IPS-20b (cell line): ENCODE data around the gene XRCC1.

Source experiments
- H3K27ac ChIP-seq: one replicate; pipeline ENCODE4 v1.5.1; 2013; ENCODE audit warnings: low read length
- H3K27me3 ChIP-seq: 2 replicates; pipeline ENCODE4 v1.6.1; 2013; ENCODE audit warnings: mild to moderate bottlenecking, low read length, inconsistent platforms; ENCODE audit not compliant: insufficient read depth
- H3K36me3 ChIP-seq: 2 replicates; pipeline ENCODE4 v1.6.1; 2013; ENCODE audit warnings: low read depth, mild to moderate bottlenecking, inconsistent platforms, low read length, moderate library complexity; ENCODE audit not compliant: insufficient read depth
- H3K4me1 ChIP-seq: 2 replicates; pipeline ENCODE4 v1.6.1; 2013; ENCODE audit warnings: mild to moderate bottlenecking, control low read depth, inconsistent platforms, low read length, moderate library complexity; ENCODE audit not compliant: insufficient read depth
- H3K4me3 ChIP-seq: 2 replicates; pipeline ENCODE4 v1.5.1; 2013; ENCODE audit warnings: mild to moderate bottlenecking, low read length, inconsistent platforms
- H3K9ac ChIP-seq: 2 replicates; pipeline ENCODE4 v1.6.1; 2013; ENCODE audit warnings: low read depth, mild to moderate bottlenecking, inconsistent platforms, low read length, moderate library complexity
- H3K9me3 ChIP-seq: 2 replicates; pipeline ENCODE4 v1.6.1; 2013; ENCODE audit warnings: mild to moderate bottlenecking, low read depth, low read length, inconsistent platforms; ENCODE audit not compliant: insufficient read depth

The XRCC1 gene, protein sequence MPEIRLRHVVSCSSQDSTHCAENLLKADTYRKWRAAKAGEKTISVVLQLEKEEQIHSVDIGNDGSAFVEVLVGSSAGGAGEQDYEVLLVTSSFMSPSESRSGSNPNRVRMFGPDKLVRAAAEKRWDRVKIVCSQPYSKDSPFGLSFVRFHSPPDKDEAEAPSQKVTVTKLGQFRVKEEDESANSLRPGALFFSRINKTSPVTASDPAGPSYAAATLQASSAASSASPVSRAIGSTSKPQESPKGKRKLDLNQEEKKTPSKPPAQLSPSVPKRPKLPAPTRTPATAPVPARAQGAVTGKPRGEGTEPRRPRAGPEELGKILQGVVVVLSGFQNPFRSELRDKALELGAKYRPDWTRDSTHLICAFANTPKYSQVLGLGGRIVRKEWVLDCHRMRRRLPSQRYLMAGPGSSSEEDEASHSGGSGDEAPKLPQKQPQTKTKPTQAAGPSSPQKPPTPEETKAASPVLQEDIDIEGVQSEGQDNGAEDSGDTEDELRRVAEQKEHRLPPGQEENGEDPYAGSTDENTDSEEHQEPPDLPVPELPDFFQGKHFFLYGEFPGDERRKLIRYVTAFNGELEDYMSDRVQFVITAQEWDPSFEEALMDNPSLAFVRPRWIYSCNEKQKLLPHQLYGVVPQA

DNA sequence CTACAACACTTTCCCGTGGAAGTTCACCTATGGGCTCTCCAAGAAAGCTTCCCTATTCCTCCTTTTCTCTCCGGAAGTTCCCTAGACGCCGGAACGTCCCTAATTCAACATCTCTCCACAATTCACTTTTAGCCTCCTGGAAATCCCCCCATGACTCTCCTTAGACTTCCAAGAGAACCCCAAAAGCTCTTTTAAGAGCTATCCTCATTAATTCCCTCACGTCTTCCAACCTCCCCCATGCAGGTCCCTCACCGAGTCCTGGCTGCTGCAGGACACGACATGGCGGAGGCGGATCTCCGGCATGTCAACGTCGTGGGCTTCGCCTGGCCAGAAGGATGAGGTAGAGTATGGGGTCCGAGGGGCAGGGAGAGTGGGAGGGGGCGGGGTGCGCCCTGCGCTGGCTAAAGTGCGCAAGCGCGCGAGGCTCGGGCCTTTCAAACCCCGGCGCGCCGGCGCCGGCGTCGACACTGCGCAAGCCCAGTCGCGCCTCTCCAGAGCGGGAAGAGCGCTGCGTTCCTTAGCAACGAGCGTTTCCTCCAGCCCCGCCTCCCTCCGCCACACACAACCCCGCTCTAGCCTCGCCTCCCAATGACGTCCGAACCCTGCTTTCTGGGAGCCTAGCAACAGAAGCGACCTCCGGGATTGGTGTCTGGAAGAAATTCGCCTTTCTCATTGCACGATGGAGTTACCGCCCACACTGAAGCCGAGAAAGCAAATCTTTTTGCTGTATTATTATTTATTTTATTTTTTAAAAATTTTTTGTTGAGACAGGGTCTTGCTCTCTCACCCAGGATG is at the start of gene XRCC1, which contains the start of gene PINLYP:
TSS of gene XRCC1 (minus strand) at position 372 of the 795 bp plus-strand sequence. CDS start at position 303, 69 bp downstream.
TSS of gene PINLYP (plus strand) at position 646 of the 795 bp plus-strand sequence. CDS start 1,391 bp downstream, outside the sequence.
- Histone ChIP-seq H3K4me1 (peaks cover 3% of the 10 kb centered on the region; the same call in 1 of the 2 replicates), H3K4me3 (peak within 1 kb of the TSS; percentile 100), H3K36me3 (0 out of 2 replicates have a peak, but pooled peaks cover 11% of the 10 kb centered on the region), H3K27me3 (no peaks in the 10 kb centered on the region), H3K9ac (peak within 1 kb of the TSS; percentile 98), H3K27ac (peak within 1 kb of the TSS; percentile 81), H3K9me3 (no peaks in the 10 kb centered on the region)

DNA sequence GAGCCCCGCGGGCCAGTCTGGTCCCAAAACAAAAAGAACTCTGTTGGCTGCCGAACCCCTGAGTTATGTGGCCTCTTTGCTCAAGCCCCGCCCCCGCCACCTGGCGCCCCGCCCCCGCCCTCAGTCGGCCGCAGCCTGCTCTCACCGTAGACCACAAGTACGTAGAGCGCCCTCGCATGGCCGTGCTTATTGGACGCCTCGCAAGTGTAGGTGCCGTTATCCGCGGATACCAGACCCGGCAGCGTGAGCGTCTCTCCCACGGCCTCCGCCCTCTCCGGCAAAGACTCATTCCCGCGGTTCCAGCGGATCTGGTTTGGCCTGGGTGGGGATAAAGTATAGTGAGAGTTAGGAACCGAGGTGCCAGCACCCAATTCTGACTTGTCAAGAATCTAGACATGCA is 49.6 kb upstream of the XRCC1 start:
- H3K36me3 ChIP-seq, result no peaks in the 10 kb centered on the region; the same call in 1 of the 2 replicates
- no peak overlapping the region for H3K27ac ChIP-seq
- no peak overlapping the region for H3K9ac ChIP-seq
- no peaks in the 10 kb centered on the region for H3K9me3 ChIP-seq
- H3K27me3 ChIP-seq, result peaks cover 10% of the 10 kb centered on the region; the same call in 1 of the 2 replicates
- H3K4me3 ChIP-seq, result no peak overlapping the region
- no peaks in the 10 kb centered on the region for H3K4me1 ChIP-seq

DNA sequence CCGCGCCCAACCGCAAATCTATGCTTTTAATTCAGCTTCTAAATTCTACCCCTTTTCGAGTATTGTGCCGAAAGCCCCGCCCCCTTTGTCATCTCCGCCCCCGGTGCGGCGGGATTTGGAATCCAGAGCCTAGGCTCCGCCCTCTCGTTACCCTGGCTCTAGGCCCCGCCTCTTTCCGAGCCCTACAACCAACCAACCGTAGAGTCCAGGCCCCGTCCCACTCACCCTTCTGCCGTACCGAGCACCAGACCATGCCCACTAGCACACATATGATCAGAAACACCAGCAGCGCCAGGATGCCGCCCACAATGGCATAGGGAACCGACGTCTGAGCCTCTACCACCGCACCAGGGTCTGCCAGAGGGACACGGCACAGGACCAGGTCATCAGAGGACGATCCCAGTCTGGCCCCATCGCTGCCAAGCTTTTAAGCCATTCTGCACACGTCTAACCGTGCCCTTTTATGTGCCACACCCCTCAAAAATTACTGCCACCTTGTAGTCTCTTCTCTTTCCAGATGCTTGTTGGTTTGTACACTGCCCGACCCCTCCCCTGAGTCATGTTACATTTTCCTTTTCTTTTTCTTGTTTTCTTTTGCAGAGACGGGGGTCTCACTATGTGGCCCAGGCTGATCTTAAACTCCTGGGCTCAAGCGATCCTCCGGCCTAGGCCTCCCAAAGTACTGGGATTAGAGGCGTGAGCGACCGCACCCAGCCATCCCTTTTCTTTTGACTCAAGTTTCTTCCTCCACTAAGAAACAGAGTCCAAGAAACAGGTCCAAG is 48.8 kb upstream of the XRCC1 start:
- no peak overlapping the region for H3K9ac ChIP-seq
- H3K36me3 ChIP-seq, result no peaks in the 10 kb centered on the region; the same call in 1 of the 2 replicates
- H3K9me3 ChIP-seq, result no peaks in the 10 kb centered on the region
- H3K27me3 ChIP-seq, result peaks cover 10% of the 10 kb centered on the region; the same call in 1 of the 2 replicates
- H3K4me3 ChIP-seq, result no peak overlapping the region
- no peaks in the 10 kb centered on the region for H3K4me1 ChIP-seq
- H3K27ac ChIP-seq, result no peak overlapping the region

DNA sequence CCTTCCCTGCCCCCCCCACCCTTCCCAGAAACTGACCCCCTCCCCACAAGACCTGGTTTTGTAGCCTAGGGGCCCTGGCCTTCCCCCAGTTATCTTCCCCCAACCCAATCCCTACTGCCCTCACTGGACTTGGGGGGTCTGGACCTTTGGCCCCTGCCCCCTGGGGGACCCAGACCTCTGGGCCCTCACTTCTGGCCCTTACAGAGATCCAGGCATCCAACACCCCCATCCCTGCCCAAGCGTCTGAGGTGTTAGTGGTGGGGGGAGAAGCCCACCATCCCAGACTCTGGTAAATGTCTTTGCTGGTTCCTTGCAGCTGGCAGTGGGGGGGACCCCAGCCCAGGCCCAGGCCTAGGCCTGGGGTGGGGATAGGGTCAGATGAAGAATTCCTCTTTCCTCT is 47.6 kb upstream of the XRCC1 start:
- H3K4me1 ChIP-seq, result no peaks in the 10 kb centered on the region; the same call in 1 of the 2 replicates
- no peaks in the 10 kb centered on the region for H3K9me3 ChIP-seq
- no peak overlapping the region for H3K9ac ChIP-seq
- H3K27ac ChIP-seq, result no peak overlapping the region
- peaks cover 10% of the 10 kb centered on the region; the same call in 1 of the 2 replicates for H3K27me3 ChIP-seq
- H3K36me3 ChIP-seq, result no peaks in the 10 kb centered on the region; the same call in 1 of the 2 replicates
- H3K4me3 ChIP-seq, result no peak overlapping the region

DNA sequence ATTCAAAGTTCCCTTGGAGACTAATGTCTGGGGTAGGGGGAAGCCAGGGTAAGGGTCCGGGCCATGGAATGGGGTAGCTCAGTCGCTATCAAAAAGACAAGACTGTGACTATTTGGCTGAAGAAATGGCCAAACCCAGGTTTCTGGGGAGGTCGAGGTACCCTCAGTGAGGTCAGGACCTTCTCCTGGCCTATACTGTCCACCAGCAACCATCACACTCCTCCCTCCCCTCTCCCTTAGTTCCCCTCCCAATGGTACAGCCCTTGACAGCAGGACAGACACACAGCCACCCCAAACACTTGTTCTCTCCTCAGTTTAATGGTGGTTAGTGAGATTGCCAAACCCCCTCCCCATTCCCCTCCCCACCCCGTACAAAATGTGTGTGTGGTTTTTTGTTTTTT is 46.7 kb upstream of the XRCC1 start:
- Histone ChIP-seq H3K9ac (no peak overlapping the region), H3K27ac (no peak overlapping the region), H3K4me1 (no peaks in the 10 kb centered on the region; the same call in 1 of the 2 replicates), H3K4me3 (no peak overlapping the region), H3K27me3 (peaks cover 4% of the 10 kb centered on the region; the same call in 1 of the 2 replicates), H3K36me3 (no peaks in the 10 kb centered on the region; the same call in 1 of the 2 replicates), H3K9me3 (no peaks in the 10 kb centered on the region)

DNA sequence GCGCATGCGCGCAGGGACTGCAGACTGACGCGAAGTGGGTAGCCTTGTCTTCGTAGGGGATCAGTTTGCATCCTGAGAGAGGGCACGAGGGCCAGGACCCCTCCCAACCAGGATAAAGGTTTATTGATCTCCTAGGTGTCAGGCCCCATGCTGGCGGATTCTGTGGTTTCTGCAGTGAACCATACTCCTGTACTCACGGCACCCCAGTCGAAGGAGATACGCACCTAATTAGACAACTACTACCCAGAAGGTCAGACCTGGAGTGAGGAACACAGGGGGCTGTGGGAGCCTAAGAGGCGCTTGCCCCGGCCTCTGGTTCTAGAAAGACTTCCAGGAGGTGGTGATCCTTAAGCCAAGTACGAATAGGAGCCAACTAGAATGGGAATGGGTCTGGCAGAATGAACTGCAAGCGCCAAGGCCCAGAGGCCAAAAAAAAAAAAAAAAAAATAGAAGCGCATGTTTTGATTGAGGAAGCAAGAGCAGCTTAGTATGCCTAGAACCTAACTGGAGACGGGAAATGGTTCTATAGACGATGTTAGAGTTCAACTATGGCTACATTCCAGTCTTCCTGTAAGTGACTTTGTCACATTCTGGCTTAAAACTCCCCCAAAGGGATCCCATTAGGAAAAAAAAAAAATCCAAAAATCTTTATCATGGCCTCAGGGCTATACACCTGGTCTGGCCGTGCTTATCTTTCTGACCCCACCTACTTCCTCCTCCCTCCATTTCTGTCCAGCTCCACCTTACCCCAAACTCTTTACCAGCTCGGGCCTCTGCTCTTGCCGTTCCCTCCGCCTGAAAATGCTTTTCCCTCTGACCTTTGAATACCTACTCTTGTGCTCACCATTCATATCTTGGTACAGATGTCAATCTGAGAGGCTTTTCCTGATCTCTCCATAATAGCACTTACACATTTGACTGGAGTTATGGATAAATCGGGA is 45.0 kb upstream of the XRCC1 start:
- peak overlapping the region; percentile 57 for H3K27ac ChIP-seq
- peak overlapping the region; percentile 71; the same call in 1 of the 2 replicates for H3K4me3 ChIP-seq
- peak overlapping the region; percentile 81; the same call in 1 of the 2 replicates for H3K9ac ChIP-seq
- H3K27me3 ChIP-seq, result no peaks in the 10 kb centered on the region
- H3K9me3 ChIP-seq, result no peaks in the 10 kb centered on the region
- no peaks in the 10 kb centered on the region; the same call in 1 of the 2 replicates for H3K36me3 ChIP-seq
- no peaks in the 10 kb centered on the region; the same call in 1 of the 2 replicates for H3K4me1 ChIP-seq

DNA sequence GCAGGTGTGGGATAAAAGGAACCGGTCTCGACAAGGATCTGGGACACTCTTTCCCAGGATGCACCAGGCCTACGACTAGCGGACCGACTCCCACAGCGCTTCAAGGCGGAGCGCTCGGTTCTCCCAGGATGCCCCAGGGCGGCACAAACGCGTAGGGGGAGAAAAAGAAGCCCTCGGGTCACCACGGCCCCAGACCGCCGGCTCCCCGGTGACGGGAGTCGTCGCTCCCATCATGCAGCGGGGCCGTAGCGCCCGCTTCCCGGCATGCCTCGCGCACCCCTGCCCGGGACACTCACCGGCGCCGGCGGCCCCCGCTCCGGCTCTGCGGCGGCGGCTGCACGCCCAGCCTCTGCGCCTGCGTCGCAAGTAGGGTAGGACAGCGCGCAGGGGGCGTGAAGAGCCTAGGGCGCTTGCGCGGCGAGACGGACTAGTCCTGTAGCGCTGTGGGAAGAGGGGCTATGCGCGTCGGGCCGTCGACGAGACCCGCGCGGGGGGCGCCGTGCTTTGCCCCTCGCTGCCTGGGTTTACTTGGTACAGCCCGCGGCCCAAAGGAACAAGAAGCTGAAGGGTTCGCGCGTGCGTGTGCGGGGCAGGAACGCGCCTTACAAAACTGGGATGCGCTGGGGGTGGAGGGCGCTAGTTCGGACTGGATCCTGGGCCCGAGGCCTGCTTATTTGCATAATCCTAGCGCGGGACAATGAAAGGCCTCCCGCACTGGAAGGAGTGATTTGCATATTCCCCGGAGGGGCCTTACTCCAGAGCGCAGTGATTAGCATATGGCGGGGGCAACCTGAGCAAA is 44.1 kb upstream of the XRCC1 start, which contains the start of gene ZNF428:
TSS of gene ZNF428 (minus strand) at position 368 of the 799 bp plus-strand sequence. CDS start 5,325 bp downstream, outside the sequence.
- Histone ChIP-seq H3K27ac (peak within 1 kb of the TSS; percentile 57), H3K36me3 (no peaks in the 10 kb centered on the region; the same call in 1 of the 2 replicates), H3K9ac (peak within 1 kb of the TSS; percentile 81), H3K9me3 (no peaks in the 10 kb centered on the region), H3K27me3 (no peaks in the 10 kb centered on the region), H3K4me1 (no peaks in the 10 kb centered on the region; the same call in 1 of the 2 replicates), H3K4me3 (peak within 1 kb of the TSS; percentile 71)

DNA sequence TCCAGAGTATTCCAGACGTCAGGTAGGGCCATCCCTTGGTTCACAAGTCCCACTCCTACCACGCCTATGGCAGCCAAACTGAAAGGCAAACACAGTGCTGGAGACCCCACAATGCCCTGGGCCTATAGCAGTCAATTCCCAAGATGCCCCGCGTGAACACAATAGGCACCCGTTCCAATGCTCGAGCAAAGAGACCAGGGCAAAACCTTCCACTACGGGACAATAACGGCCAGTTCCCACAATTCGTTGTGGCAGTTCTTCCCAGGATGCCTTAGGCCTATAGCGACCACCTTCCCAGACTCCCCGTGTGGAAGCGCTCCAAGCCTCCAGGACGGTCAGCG is 43.6 kb upstream of the XRCC1 start:
- Histone ChIP-seq H3K9ac (peak overlapping the region; percentile 81), H3K4me1 (no peaks in the 10 kb centered on the region; the same call in 1 of the 2 replicates), H3K27ac (peak overlapping the region; percentile 57), H3K9me3 (no peaks in the 10 kb centered on the region), H3K4me3 (peak overlapping the region; percentile 71), H3K27me3 (no peaks in the 10 kb centered on the region), H3K36me3 (peaks cover 2% of the 10 kb centered on the region)

DNA sequence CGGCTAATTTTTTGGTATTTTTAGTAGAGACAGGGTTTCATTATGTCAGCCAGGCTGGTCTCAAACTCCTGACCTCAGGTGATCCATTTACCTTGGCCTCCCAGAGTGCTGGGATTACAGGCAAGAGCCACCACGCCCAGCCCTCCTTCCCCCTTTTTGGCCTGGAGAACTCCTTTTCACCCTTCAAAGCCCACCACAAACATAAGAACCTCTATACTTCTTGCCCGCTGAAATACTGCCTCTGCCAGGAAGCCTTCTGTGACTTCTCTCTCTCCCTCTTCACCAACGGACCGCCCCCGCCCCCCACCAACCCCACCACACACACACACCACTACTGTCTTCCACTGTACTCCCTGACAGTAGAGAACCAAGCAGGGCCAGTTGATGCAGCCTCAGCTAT is 41.6 kb upstream of the XRCC1 start:
- Histone ChIP-seq H3K4me1 (no peaks in the 10 kb centered on the region; the same call in 1 of the 2 replicates), H3K27ac (no peak overlapping the region), H3K9me3 (no peaks in the 10 kb centered on the region), H3K9ac (no peak overlapping the region), H3K4me3 (no peak overlapping the region), H3K36me3 (peaks cover 22% of the 10 kb centered on the region), H3K27me3 (no peaks in the 10 kb centered on the region)
